Femur (tissue), 1 donor: ENCODE results near the gene ACTC1.

Experiments used
- DNase-seq: peaks from one replicate; pipeline ENCODE4 v3.0.0-alpha.2; 2017

ACTC1 gene

GRCh38 chr15:34755419-34755773 lies 40.0 kb downstream of the ACTC1 start:
- no peak for DNase-seq

GRCh38 chr15:34754674-34755418 lies 40.5 kb downstream of the ACTC1 start, which contains the start of gene GJD2:
TSS of gene GJD2 (minus strand) at chr15:34754998. CDS start at chr15:34754488, 510 bp downstream.
- DNase-seq: no peak

- DNase-seq: no peak
These were observed 41.2 kb downstream of the ACTC1 start for GRCh38 chr15:34754171-34754601.

- DNase-seq: peak; percentile 42
These were observed 42.0 kb downstream of the ACTC1 start for GRCh38 chr15:34753236-34753894.

GRCh38 chr15:34749691-34750090 lies 45.7 kb downstream of the ACTC1 start:
- DNase-seq: no peak
